ENCODE measurements around the gene UMAD1. TPM values are rescaled to one million over a fixed set of nuclear protein-coding genes. Genes with fewer than 3 reads are reported as not detected.

UMAD1 gene
- total and polyA plus RNA-seq, 2 of the 13 experiments (the other 11 are each of a cell fraction or from before 2014, with no cell fraction given), result 16.8 to 17.6 TPM

DNA sequence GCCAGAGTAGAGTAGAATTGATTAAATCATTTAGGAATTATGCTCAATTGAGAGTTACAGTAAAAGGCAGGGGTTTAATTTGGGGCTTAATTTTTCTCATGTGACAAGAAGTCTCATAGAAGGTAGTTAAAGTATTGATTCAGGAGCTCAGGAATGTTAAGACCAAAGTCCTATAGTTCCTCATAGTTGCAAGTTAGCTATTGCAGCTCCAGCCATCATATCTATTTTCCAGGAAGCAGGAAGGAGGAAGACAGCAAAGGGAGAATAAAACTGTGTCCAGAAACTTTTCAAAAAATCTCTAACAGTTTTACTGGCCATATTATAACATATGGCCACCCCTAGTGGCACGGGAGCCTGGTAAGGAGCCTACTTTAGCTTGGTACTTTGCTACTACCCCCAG lies 174.8 kb downstream of the UMAD1 start:
- no peak overlapping the region for H3K4me3 ChIP-seq (replicated peaks in 1 of 3; ENCODE audit: insufficient read depth in 1 of 3, low read depth in 2 of 3, low read length in 3 of 3)
- ATAC-seq (peak; percentile 30; the same call in 1 of the 3 replicates), FAIRE-seq (no peak), DNase-seq (ENCODE audit: low spot score) (no peak)
- H3K27ac ChIP-seq (ENCODE audit: extremely low read length, insufficient read depth, low read length), result no peak overlapping the region
- no TSS peak for BruUV-seq (replicated peaks)
- TF ChIP-seq ZNF547 (CRISPR knock-in tag; IDR thresholded peaks at IDR 0.05) (no peak), ONECUT2 (CRISPR knock-in tag; IDR thresholded peaks at IDR 0.05) (0 out of 2 replicates have a peak, but pooled peaks have one; percentile 17), HNF4A (CRISPR knock-in tag; IDR thresholded peaks at IDR 0.05) (peak; percentile 43), EHMT2 (IDR thresholded peaks at IDR 0.05; ENCODE audit: borderline replicate concordance, low read depth, low read length) (no peak), SMYD3 (CRISPR knock-in tag; IDR thresholded peaks at IDR 0.05) (no peak)
- H3K27me3 ChIP-seq (ENCODE audit: control insufficient read depth in 1 of 2, insufficient read depth in 2 of 2, low read length in 2 of 2), result no peaks in the 10 kb centered on the region
- H3K9ac ChIP-seq (ENCODE audit: insufficient read depth, low read depth, low read length), result no peak overlapping the region
- intact Hi-C loops (cut with micrococcal nuclease; ENCODE audit: unreplicated experiment), result no loop called here
- H3K79me2 ChIP-seq (ENCODE audit: insufficient read depth, low read length), result no peaks in the 10 kb centered on the region
- no peak overlapping the region for H2AFZ ChIP-seq (ENCODE audit: low read length)
- H3K36me3 ChIP-seq (replicated peaks in 1 of 2; ENCODE audit: control insufficient read depth in 1 of 2, insufficient read depth in 2 of 2, low read length in 2 of 2), result no peaks in the 10 kb centered on the region
- in situ Hi-C loops (cut with HindIII; ENCODE audit: extremely low pct_ligation_motif_present, low pct_unique_long_range_greater_than_20kb), result no loop called here
- H3K9me3 ChIP-seq (ENCODE audit: low read length), result no peaks in the 10 kb centered on the region
- ChIA-PET POLR2A (no interaction called here), CTCF (ENCODE audit: low intra/inter-chr PET ratio, low total read pairs) (no interaction called here)
- 100% methylated on average over 1 of the region's 1 CpG for WGBS (ENCODE audit: low lambda C conversion rate)
- H3K4me2 ChIP-seq (ENCODE audit: low read depth, low read length), result no peak overlapping the region
- no peaks in the 10 kb centered on the region for H4K20me1 ChIP-seq (ENCODE audit: insufficient read depth, low read length)
- H3K4me1 ChIP-seq (ENCODE audit: insufficient read depth, low read length), result peaks cover 11% of the 10 kb centered on the region

DNA sequence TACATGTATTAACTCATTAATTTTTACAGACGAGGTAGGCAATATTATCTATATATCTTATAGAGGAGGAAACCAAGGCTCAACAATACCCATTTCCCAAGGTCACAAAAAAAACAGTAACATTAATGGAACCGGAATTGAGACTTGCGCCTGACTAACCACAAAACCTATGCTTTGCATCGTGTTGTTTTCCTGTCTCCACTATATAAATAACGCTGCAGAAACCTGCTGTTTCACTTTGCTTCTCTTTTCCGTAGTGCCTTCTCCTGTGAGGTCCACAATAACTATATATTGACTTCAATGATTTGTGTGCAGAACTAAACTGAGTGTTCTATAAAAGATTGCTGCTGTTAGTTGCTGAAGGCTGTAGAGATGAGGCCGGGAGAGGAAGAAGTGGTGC lies 175.5 kb downstream of the UMAD1 start:
- FAIRE-seq, result no peak
- peaks cover 11% of the 10 kb centered on the region for H3K4me1 ChIP-seq (ENCODE audit: insufficient read depth, low read length)
- H4K20me1 ChIP-seq (ENCODE audit: insufficient read depth, low read length), result no peaks in the 10 kb centered on the region
- BruUV-seq (replicated peaks), result no TSS peak
- ATAC-seq, result no peak
- intact Hi-C loops (cut with micrococcal nuclease; ENCODE audit: unreplicated experiment) (no loop called here), in situ Hi-C loops (cut with HindIII; ENCODE audit: extremely low pct_ligation_motif_present, low pct_unique_long_range_greater_than_20kb) (no loop called here)
- no peaks in the 10 kb centered on the region for H3K79me2 ChIP-seq (ENCODE audit: insufficient read depth, low read length)
- H3K4me2 ChIP-seq (ENCODE audit: low read depth, low read length), result no peak overlapping the region
- CTCF ChIA-PET (ENCODE audit: low intra/inter-chr PET ratio, low total read pairs), result no interaction called here
- no peak overlapping the region for H3K9ac ChIP-seq (ENCODE audit: insufficient read depth, low read depth, low read length)
- H3K27me3 ChIP-seq (ENCODE audit: control insufficient read depth in 1 of 2, insufficient read depth in 2 of 2, low read length in 2 of 2), result no peaks in the 10 kb centered on the region
- no peaks in the 10 kb centered on the region for H3K9me3 ChIP-seq (ENCODE audit: low read length)
- 84% methylated on average over 7 of the region's 7 CpGs for WGBS (ENCODE audit: low lambda C conversion rate)
- H2AFZ ChIP-seq (ENCODE audit: low read length), result no peak overlapping the region
- no peak overlapping the region for H3K27ac ChIP-seq (ENCODE audit: extremely low read length, insufficient read depth, low read length)
- DNase-seq (ENCODE audit: low spot score), result no peak
- POLR2A ChIA-PET, result no interaction called here
- no peaks in the 10 kb centered on the region for H3K36me3 ChIP-seq (replicated peaks in 1 of 2; ENCODE audit: control insufficient read depth in 1 of 2, insufficient read depth in 2 of 2, low read length in 2 of 2)
- H3K4me3 ChIP-seq (replicated peaks in 1 of 3; ENCODE audit: insufficient read depth in 1 of 3, low read depth in 2 of 3, low read length in 3 of 3), result no peak overlapping the region
- TF ChIP-seq, protein P1, sequence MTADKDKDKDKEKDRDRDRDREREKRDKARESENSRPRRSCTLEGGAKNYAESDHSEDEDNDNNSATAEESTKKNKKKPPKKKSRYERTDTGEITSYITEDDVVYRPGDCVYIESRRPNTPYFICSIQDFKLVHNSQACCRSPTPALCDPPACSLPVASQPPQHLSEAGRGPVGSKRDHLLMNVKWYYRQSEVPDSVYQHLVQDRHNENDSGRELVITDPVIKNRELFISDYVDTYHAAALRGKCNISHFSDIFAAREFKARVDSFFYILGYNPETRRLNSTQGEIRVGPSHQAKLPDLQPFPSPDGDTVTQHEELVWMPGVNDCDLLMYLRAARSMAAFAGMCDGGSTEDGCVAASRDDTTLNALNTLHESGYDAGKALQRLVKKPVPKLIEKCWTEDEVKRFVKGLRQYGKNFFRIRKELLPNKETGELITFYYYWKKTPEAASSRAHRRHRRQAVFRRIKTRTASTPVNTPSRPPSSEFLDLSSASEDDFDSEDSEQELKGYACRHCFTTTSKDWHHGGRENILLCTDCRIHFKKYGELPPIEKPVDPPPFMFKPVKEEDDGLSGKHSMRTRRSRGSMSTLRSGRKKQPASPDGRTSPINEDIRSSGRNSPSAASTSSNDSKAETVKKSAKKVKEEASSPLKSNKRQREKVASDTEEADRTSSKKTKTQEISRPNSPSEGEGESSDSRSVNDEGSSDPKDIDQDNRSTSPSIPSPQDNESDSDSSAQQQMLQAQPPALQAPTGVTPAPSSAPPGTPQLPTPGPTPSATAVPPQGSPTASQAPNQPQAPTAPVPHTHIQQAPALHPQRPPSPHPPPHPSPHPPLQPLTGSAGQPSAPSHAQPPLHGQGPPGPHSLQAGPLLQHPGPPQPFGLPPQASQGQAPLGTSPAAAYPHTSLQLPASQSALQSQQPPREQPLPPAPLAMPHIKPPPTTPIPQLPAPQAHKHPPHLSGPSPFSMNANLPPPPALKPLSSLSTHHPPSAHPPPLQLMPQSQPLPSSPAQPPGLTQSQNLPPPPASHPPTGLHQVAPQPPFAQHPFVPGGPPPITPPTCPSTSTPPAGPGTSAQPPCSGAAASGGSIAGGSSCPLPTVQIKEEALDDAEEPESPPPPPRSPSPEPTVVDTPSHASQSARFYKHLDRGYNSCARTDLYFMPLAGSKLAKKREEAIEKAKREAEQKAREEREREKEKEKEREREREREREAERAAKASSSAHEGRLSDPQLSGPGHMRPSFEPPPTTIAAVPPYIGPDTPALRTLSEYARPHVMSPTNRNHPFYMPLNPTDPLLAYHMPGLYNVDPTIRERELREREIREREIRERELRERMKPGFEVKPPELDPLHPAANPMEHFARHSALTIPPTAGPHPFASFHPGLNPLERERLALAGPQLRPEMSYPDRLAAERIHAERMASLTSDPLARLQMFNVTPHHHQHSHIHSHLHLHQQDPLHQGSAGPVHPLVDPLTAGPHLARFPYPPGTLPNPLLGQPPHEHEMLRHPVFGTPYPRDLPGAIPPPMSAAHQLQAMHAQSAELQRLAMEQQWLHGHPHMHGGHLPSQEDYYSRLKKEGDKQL (CRISPR knock-in tag; IDR thresholded peaks at IDR 0.05; ENCODE audit: low read depth), result no peak
- TF ChIP-seq HNRNPL (IDR thresholded peaks at IDR 0.05; ENCODE audit: low read depth, low read length) (no peak), KLF16 (CRISPR knock-in tag; IDR thresholded peaks at IDR 0.05) (no peak), MATR3 (CRISPR knock-in tag; IDR thresholded peaks at IDR 0.05) (no peak), ZNF605 (CRISPR knock-in tag; IDR thresholded peaks at IDR 0.05) (no peak)
- TF ChIP-seq, protein P2, sequence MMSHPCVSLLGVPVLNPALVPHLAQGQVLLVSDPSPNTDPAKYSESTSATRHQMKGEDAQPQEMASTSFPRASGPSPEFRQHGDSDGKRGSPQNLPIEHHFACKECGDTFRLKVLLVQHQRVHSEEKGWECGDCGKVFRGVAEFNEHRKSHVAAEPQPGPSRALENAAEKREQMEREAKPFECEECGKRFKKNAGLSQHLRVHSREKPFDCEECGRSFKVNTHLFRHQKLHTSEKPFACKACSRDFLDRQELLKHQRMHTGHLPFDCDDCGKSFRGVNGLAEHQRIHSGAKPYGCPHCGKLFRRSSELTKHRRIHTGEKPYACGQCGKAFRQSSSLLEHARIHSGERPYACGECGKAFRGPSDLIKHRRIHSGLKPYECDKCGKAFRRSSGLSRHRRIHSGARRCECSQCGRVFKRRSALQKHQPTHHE (CRISPR knock-in tag; IDR thresholded peaks at IDR 0.05; ENCODE audit: borderline replicate concordance), result no peak
- TF ChIP-seq, protein P3, sequence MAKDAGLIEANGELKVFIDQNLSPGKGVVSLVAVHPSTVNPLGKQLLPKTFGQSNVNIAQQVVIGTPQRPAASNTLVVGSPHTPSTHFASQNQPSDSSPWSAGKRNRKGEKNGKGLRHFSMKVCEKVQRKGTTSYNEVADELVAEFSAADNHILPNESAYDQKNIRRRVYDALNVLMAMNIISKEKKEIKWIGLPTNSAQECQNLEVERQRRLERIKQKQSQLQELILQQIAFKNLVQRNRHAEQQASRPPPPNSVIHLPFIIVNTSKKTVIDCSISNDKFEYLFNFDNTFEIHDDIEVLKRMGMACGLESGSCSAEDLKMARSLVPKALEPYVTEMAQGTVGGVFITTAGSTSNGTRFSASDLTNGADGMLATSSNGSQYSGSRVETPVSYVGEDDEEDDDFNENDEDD (CRISPR knock-in tag; IDR thresholded peaks at IDR 0.05; ENCODE audit: borderline replicate concordance), result no peak
